Stomach (tissue), 9 donors: Measurements from ENCODE around the gene SACS. TPM values are rescaled to one million over a fixed set of nuclear protein-coding genes. Genes with fewer than 3 reads are reported as not detected.

Experiments used
- DNase-seq, 2 donors: peaks; one replicate each; pipeline versions ENCODE4 v3.0.0 to v3.0.0-alpha.2; 2013 to 2019
- H3K27ac ChIP-seq, 5 donors: fragments of 200-600 bp in 4 of 5; sonication (generic) in 4 of 5; one replicate each; pipeline ENCODE4 v1.5.1; 2013 to 2019; ENCODE audit warnings: mild to moderate bottlenecking in 1 of 5, moderate library complexity in 1 of 5
- H3K27me3 ChIP-seq, 3 donors: fragments of 200-600 bp; sonication (generic); one replicate each; pipeline ENCODE4 v1.5.1; 2017 to 2019; ENCODE audit warnings: mixed run types in 1 of 3
- H3K36me3 ChIP-seq, 4 donors: fragments of 200-600 bp; sonication (generic); 1 replicate in 3 of 4; 2 replicates in 1 of 4; pipeline ENCODE4 v1.5.1; 2016 to 2019
- H3K4me1 ChIP-seq, 4 donors: fragments of 200-600 bp; sonication (generic); one replicate each; pipeline ENCODE4 v1.5.1; 2016 to 2019
- H3K4me3 ChIP-seq, 4 donors: fragments of 200-600 bp; sonication (generic) in 3 of 4; one replicate each; pipeline ENCODE4 v1.5.1; 2016 to 2019; ENCODE audit warnings: mild to moderate bottlenecking in 1 of 4
- H3K9me3 ChIP-seq, 4 donors: fragments of 200-600 bp; sonication (generic); one replicate each; pipeline ENCODE4 v1.5.1; 2016 to 2019
- CTCF ChIP-seq, 7 experiments: fragments of 450-650 bp in 4 of 7; fragments of 200-600 bp in 3 of 7; sonication (generic) in 3 of 7; IDR thresholded peaks; one replicate each; pipeline ENCODE4 v1.5.1; 2016 to 2019; ENCODE audit warnings: antibody characterized with exemption in 7 of 7, control low read depth in 2 of 7, mild to moderate bottlenecking in 1 of 7
- EP300 ChIP-seq: sonication (generic); formaldehyde crosslinking; IDR thresholded peaks from one replicate; pipeline ENCODE4 v1.6.1; 2017; ENCODE audit warnings: antibody characterized with exemption
- POLR2A ChIP-seq, 4 donors: fragments of 450-650 bp; IDR thresholded peaks; one replicate each; pipeline ENCODE4 v1.6.1; 2016; ENCODE audit warnings: antibody characterized with exemption in 4 of 4, control low read depth in 2 of 4, mild to moderate bottlenecking in 1 of 4, moderate library complexity in 1 of 4
- POLR2AphosphoS5 ChIP-seq, 3 donors: sonication (generic); formaldehyde crosslinking; IDR thresholded peaks; one replicate each; pipeline ENCODE4 v1.6.1; 2016; ENCODE audit warnings: antibody characterized with exemption in 3 of 3
- WGBS, 5 donors: extraction: QIAGEN DNeasy Blood & Tissue Kit in 3 of 5; methylation state at CpG; one replicate each; pipeline versions ENCODE4 v1.1.5 to v1.1.7; 2013 to 2018; 5-methylcytosine and 5-hydroxymethylcytosine counted together
- intact Hi-C: fragments of 100-400 bp; cut with DNase I; formaldehyde crosslinking; loops from one replicate; pipeline ENCODE4 v1.15.1; 2023; ENCODE audit warnings: low total_unique reads
- polyA plus RNA-seq, 3 donors: library from polyadenylated mRNA; stranded (reverse); fragments of 200-250 nt; gene quantifications; one replicate each; pipeline ENCODE4 v1.2.3, GENCODE V29; 2013
- total RNA-seq, 5 donors: library from RNA; depleted of rRNA; stranded (reverse); fragments of >200 nt; gene quantifications; one replicate each; pipeline versions ENCODE4 v1.1.0 to v1.2.3, GENCODE V29; 2014 to 2016
- donor health status: healthy with polysubstance abuse.
- donor health status: Bipolar disorder and iron deficiency.
- donor health status: healthy.

Gene SACS
- total and polyA plus RNA-seq, 8 donors = 1.1 to 34.0 (median 4.9) TPM

- H3K27ac ChIP-seq = peak overlapping the region in 1 of 5 donors; percentile 83
- no peaks in the 10 kb centered on the region for H3K27me3 ChIP-seq
- intact Hi-C loops = loop anchor here (10.0 kb wide), 2 partner anchors 247 to 407 kb away; no protein-coding TSS in a partner anchor
- no peak overlapping the region for H3K4me3 ChIP-seq
- no peaks in the 10 kb centered on the region for H3K36me3 ChIP-seq
- H3K9me3 ChIP-seq = no peaks in the 10 kb centered on the region
- peaks cover 0 to 30% (median 19%) of the 10 kb centered on the region in 4 donors for H3K4me1 ChIP-seq
- TF ChIP-seq POLR2A (IDR thresholded peaks at IDR 0.05) (no peak), CTCF (IDR thresholded peaks at IDR 0.05) (no peak), POLR2AphosphoS5 (IDR thresholded peaks at IDR 0.05) (no peak), EP300 (no peak)
- WGBS, 5 donors = 80 to 84% (median 84%) methylated on average over 3 of the region's 3 CpGs
- no peak for DNase-seq
Measured at GRCh38 chr13:23467932-23468278, 34.4 kb upstream of the SACS start.

GRCh38 chr13:23467048-23467931 lies 33.8 kb upstream of the SACS start:
- TF ChIP-seq POLR2AphosphoS5 (IDR thresholded peaks at IDR 0.05) (no peak), EP300 (no peak), POLR2A (IDR thresholded peaks at IDR 0.05) (no peak), CTCF (IDR thresholded peaks at IDR 0.05) (no peak)
- WGBS, 5 donors = 66 to 81% (median 77%) methylated on average over 13 to 14 of the region's 14 CpGs
- Histone ChIP-seq H3K9me3 (no peaks in the 10 kb centered on the region), H3K27ac (peak overlapping the region in 3 of 5 donors; percentile 74 to 83 (median 80)), H3K27me3 (no peaks in the 10 kb centered on the region), H3K4me3 (peak overlapping the region in 1 of 4 donors; percentile 51), H3K36me3 (no peaks in the 10 kb centered on the region), H3K4me1 (peaks cover 0 to 30% (median 19%) of the 10 kb centered on the region in 4 donors)
- DNase-seq = peak in 1 of 2 donors; percentile 27
- intact Hi-C loops = loop anchor here (10.0 kb wide), 2 partner anchors 248 to 408 kb away; no protein-coding TSS in a partner anchor

GRCh38 chr13:23466144-23467002 lies 32.9 kb upstream of the SACS start:
- peak; percentile 61 to 90 for DNase-seq
- H3K27ac ChIP-seq = peak overlapping the region; percentile 56 to 83 (median 76)
- no peaks in the 10 kb centered on the region for H3K27me3 ChIP-seq
- no peaks in the 10 kb centered on the region for H3K36me3 ChIP-seq
- TF ChIP-seq EP300 (no peak), POLR2A (IDR thresholded peaks at IDR 0.05) (no peak), CTCF (IDR thresholded peaks at IDR 0.05) (peak in 5 of 7 experiments; percentile 37 to 60 (median 48))
- H3K4me3 ChIP-seq = peak overlapping the region; percentile 51 to 57 (median 52)
- no peaks in the 10 kb centered on the region for H3K9me3 ChIP-seq
- intact Hi-C loops = loop anchor here (10.0 kb wide), 2 partner anchors 248 to 408 kb away; no protein-coding TSS in a partner anchor
- 2 to 3% (median 2%) methylated on average over 28 to 64 of the region's 64 CpGs for WGBS, 5 donors
- H3K4me1 ChIP-seq = peaks cover 0 to 30% (median 17%) of the 10 kb centered on the region in 4 donors

GRCh38 chr13:23463661-23464060 lies 30.2 kb upstream of the SACS start:
- DNase-seq = no peak
- Histone ChIP-seq H3K4me3 (no peak overlapping the region), H3K27ac (no peak overlapping the region), H3K27me3 (no peaks in the 10 kb centered on the region), H3K36me3 (no peaks in the 10 kb centered on the region), H3K9me3 (no peaks in the 10 kb centered on the region), H3K4me1 (peaks cover 0 to 19% (median 17%) of the 10 kb centered on the region in 4 donors)
- 86 to 97% (median 96%) methylated on average over 4 of the region's 4 CpGs for whole genome bisulfite sequencing, 5 donors
- TF ChIP-seq EP300 (no peak), POLR2A (IDR thresholded peaks at IDR 0.05) (no peak), CTCF (IDR thresholded peaks at IDR 0.05) (no peak), POLR2AphosphoS5 (IDR thresholded peaks at IDR 0.05) (no peak)
- intact Hi-C loops = loop anchor here (10.0 kb wide), 2 partner anchors 251 to 411 kb away; no protein-coding TSS in a partner anchor
